Activated CD4-positive, alpha-beta T cell treated with anti-CD3 and anti-CD28 coated beads for 24 hours (primary cell): ENCODE results near the gene SPRYD3.

Experiments
- DNase-seq, 2 donors: peaks; one replicate each; pipeline ENCODE4 v3.0.0-alpha.2; 2020; ENCODE audit warnings: low read depth in 2 of 2

Gene SPRYD3

DNA sequence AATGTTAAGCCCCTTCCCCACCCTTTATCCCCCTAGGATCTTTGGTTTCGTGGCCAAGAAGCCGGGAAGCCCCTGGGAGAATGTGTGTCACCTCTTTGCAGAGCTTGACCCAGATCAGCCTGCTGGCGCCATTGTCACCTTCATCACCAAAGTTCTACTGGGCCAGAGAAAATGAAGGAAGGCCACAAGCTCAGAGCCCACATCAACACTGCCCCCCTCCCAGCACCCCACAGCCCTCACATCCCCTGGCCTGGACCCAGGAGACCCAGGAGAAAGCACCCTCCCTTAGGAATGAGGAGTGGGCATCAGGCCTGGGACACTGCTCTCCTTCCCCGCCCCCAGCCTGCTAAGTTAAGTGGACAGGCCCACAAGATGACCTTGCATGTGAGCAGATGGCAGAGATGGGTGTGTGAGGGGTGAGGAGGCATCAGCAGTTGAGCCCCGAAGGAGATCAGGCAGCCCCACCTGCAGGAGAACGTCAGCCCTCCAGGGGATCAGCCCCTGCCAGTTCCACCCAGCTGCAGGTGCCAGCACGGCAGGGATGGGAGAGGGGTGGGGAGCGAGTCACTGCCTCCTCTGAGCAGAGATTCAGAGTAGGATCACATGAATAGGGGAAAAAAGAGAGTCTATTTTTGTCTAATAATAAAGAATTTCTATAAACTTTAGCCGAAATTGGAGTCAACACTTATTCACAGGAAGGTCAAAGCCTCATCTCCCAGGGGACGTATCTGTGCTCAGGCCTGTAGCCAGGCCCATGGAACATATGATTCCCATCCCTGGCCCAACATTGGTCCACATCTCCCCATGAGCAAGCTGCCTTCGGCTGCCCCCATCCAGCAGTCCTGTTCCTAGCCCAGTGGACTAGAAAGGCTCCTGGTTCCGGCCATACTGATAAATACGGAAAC lies 15.2 kb downstream of the SPRYD3 start:
- no peak for DNase-seq

DNA sequence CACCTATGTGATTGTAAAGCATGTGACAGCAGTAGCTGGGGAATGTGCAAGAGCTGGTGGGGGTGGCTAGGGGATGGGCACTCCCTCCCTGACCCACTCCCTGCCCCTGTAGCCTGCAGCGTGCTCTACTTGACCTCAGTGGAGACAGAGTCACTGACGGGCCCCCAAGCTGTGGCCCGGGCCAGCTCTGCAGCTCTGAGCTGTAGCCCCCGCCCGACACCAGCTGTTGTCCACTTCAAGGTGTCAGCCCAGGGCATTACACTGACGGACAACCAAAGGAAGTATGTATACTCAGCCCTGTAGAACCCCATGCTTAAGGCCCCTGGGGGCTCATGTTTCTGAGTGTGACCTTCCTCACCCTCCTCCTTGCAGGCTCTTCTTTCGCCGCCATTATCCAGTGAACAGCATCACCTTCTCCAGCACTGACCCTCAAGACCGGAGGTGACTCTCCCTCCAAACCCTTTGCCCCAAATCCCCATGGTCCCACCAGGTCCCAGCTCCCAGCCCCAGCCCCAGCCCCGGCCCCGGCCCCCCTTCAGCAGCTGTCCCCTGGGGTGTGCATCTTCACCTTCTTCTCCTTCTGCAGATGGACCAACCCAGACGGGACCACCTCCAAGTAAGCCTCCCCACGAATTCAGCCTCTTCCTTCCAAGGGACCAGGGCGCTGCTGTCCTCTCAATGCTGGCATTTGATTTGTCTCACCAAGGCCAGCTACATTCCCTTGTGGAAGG lies 16.0 kb downstream of the SPRYD3 start:
- DNase-seq: no peak

DNA sequence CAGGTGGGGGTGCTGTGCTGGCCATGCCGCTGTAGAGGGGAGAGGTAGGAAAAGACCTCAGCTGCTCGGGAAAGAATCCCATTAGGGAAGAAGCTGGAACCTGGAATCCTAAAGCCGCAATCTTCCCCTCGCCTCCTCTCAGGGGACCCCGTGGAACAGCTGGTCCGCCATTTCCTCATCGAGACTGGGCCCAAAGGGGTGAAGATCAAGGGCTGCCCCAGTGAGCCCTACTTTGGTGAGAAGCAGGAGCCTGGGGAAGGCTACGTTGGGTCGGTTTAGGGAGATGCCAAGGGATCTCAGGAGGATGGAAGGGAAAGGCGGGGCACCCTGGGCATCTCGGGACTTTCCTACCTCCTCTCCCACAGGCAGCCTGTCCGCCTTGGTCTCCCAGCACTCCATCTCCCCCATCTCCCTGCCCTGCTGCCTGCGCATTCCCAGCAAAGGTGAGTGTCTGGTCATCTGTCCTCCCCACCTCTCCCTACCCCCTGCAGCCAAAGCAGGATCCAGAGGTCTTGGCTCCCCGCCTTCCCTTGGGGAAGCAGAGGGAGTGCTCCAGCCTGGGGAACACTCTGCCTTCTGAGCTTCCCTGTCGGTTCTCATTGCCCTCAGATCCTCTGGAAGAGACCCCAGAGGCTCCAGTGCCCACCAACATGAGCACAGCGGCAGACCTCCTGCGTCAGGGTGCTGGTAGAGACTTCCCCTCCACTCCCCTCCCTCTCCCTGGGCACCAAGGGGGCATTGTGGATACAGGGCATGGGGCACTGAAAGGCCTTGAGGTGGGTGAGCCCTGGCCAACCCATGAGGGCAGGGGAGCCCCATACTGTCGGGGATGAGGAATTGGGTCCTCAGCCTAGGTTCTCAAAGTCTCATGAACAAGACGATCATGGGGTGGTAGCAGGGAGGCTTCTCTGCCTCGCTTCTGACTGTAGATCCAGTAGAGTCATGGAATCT lies 16.9 kb downstream of the SPRYD3 start:
- DNase-seq: no peak

DNA sequence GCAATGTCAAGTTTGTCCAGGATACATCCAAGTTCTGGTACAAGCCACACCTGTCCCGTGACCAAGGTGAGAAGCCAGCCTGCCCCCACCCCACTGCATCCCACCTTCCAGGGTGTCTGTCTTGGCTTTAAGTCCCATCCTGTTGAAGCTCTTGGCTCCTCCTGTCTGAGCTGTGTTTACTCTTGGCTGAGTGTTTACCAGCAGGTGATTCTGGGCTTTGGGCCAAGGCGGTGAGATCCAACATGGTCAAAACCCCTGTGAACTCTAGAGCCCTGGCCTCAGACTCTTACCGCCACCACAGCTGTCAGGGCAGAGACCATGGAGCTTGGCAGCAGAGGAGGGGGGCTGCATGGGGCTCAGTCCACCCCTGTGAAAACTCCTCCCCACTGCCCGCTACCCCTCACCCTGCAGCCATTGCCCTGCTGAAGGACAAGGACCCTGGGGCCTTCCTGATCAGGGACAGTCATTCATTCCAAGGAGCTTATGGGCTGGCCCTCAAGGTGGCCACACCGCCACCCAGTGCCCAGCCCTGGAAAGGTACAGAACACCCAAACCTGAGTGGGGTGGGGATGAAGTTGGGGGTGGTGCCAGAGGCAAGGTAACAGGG lies 17.7 kb downstream of the SPRYD3 start:
- DNase-seq: no peak

DNA sequence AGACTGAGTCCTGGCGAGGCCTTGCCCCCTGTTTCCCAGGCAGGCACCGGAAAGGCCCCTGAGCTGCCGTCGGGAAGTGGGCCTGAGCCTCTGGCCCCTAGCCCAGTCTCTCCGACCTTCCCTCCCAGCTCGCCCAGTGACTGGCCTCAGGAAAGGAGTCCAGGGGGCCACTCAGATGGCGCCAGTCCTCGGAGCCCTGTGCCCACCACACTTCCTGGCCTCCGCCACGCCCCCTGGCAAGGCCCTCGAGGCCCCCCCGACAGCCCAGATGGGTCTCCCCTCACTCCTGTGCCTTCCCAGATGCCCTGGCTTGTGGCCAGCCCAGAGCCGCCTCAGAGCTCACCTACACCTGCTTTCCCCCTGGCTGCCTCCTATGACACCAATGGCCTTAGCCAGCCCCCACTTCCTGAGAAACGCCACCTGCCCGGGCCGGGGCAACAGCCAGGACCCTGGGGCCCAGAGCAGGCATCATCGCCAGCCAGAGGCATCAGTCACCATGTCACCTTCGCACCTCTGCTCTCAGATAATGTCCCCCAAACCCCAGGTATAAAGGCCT lies 18.4 kb downstream of the SPRYD3 start:
- no peak for DNase-seq

DNA sequence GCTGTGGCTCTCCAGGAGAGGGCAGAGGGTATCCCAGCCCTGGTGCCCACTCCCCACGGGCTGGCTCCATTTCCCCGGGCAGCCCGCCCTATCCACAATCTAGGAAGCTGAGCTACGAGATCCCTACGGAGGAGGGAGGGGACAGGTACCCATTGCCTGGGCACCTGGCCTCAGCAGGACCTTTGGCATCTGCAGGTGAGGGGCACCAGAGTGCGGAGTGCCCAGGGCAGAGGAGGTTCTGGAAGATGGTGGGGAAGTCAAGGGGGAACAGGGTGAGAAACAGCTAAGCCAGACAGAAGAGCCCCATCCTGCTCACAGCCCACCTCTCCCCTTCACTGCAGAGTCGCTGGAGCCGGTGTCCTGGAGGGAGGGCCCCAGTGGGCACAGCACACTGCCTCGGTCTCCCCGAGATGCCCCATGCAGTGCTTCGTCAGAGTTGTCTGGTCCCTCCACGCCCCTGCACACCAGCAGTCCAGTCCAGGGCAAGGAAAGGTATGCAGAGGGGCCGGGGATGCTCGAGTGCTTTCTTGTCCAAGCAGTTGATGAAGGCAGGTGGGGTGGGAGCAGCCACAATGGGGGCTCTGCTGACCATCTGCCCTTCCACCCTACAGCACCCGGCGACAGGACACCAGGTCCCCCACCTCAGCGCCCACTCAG lies 19.0 kb downstream of the SPRYD3 start:
- DNase-seq: no peak

DNA sequence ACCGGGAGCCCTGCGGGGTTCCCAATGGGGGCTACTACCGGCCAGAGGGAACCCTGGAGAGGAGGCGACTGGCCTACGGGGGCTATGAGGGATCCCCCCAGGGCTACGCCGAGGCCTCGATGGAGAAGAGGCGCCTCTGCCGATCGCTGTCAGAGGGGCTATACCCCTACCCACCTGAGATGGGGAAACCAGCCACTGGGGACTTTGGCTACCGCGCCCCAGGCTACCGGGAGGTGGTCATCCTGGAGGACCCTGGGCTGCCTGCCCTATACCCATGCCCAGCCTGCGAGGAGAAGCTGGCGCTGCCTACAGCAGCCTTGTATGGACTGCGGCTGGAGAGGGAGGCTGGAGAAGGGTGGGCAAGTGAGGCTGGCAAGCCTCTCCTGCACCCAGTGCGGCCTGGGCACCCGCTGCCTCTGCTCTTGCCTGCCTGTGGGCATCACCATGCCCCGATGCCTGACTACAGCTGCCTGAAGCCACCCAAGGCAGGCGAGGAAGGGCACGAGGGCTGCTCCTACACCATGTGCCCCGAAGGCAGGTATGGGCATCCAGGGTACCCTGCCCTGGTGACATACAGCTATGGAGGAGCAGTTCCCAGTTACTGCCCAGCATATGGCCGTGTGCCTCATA lies 19.6 kb downstream of the SPRYD3 start:
- DNase-seq: no peak

DNA sequence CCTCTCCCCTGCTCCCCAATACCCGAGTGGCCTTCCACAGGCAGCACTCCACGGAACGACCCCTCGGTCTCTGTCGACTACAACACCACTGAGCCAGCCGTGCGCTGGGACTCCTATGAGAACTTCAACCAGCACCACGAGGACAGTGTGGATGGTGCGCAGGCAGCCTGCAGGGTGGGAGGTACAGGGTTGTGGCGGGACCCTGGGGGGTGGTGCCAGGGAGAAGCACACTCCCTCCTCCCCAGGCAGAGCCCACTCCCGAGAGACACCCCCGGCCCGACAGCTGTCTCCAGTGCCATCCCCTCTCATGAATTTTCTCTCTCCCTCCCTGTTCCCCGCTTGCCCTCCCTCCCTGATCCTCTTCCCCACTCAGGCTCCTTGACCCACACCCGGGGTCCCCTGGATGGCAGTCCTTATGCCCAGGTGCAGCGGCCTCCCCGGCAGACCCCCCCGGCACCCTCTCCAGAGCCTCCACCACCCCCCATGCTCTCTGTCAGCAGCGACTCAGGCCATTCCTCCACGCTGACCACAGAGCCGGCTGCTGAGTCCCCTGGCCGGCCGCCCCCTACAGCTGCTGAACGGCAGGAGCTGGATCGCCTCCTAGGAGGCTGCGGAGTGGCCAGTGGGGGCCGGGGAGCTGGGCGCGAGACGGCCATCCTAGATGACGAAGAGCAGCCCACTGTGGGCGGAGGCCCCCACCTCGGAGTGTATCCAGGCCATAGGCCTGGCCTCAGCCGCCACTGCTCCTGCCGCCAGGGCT lies 20.3 kb downstream of the SPRYD3 start:
- DNase-seq: no peak

DNA sequence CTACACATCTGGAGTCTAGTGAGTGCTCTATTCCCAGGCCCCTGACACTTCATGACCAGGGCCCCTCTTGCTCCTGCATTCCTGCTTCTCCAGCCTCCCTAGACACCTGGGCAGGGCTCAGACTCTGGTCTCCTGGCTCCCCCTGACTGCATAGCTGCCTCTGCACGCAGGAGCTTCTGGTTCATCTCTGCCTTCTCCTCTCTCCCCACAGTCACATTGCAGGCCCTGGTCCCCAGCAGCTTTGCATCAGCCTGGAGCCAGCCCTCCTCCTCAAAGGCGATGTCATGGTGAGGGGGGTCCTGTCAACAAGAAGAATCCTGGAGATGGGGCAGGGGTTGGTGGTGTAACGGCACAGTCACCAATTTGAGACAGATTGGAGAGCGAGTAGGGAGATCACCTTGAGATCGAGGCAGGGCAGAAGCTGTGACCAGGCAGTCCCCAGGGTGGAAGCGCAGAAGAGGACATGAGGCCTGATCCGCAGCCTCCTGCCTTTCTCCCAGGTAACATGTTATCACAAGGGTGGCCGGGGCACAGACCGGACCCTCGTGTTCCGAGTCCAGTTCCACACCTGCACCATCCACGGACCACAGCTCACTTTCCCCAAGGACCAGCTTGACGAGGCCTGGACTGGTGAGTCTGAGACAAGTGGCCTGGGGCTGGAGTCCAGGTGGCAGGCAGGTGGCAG lies 21.2 kb downstream of the SPRYD3 start:
- no peak for DNase-seq

DNA sequence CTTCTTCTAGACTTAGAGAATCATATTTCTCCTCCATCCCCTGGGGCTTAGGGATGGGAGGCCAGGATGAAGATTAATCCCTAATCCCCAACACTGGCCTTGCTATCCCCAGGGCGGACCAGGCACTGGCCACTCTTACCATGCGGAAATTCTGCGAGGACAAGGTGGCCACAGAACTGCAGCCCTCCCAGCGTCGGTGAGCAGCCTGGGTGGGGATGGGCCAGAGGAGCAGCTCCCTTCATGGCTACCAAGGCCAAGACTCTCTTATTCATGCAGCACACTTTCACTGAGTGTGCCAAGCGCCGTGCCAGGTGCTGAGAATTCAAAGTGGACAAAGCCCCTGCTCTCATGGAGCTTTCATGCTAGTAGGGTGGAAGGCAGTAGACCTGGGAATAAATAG lies 22.3 kb downstream of the SPRYD3 start:
- no peak for DNase-seq

DNA sequence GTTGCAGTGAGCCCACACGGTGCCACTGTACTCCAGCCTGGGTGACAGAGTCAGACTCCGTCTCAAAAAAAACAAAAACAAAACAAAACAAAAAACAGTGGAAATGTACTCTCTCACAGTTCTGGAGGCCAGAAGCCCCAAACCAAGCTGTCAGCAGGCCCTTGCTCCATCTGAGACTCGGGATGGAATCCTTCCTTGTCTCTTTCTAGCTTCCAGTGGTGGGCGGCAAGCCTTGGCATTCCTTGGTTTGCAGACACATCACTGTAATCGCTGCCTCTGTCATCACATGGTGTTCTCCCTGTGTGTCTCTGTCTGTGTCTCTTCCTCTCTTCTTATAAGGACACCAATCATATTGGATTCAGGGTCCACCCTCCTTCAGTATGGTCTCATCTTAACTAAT lies 22.9 kb downstream of the SPRYD3 start:
- no peak for DNase-seq

DNA sequence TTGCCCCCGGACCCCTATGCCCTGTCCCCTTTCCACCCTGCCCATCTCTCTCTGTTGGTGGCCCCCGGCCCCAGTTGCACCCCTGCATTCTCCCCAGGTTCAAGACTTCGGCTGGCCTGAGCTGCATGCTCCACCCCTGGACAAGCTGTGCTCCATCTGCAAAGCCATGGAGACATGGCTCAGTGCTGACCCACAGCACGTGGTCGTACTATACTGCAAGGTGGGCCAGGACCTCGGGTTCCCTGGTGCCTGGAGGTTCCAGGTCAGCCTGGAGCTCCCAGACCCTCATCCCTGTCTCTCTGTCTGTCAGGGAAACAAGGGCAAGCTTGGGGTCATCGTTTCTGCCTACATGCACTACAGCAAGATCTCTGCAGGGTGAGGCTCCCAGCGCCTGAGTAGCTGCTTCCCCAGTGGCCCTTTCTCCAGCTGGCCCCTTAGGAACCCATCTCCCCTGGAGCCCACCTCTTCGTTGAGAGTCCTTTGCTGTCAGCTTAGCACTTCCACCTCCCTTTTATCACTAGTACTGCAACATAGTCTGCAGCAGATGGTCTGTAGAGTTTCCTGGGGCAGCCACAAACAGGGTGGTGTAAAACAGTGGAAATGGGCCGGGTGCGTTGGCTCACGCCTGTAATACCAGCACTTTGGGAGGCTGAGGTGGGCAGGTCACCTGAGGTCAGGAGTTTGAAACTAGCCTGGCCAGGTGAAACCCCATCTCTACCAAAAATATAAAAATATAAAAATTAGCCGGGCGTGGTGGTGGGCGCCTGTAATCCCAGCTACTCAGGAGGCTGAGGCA lies 23.5 kb downstream of the SPRYD3 start:
- DNase-seq: no peak

DNA sequence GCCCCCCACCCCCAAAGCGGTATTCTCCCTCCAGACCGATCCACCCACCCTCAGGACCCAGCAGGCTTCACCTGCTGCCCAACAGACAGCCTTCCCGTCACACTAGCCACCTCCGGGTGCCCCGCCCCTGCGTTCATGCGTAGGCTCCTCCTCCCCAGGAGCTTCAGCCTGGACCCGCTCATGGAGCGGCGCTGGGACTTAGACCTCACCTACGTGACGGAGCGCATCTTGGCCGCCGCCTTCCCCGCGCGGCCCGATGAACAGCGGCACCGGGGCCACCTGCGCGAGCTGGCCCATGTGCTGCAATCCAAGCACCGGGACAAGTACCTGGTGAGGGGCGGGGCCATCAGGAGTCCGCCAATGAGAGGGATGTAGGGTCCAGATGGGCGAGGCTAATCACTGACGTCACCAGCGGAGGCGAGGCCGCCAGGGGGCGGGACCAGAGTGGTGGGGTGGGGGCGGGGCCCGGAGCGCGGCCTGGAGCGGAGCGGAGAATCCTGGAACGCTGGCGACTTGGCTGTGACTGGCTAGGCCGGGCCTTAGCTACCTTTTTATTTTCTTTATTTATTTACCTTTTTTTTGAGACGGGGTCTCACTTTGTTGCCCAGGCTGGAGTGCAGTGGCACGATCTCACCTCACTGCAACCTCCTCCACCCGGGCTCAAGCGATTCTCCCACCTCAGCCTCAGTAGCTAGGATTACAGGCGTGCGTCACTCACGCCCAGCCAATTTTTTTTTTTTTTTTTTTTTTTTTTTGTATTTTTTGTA lies 24.9 kb downstream of the SPRYD3 start:
- DNase-seq: peak; percentile 87 to 89

DNA sequence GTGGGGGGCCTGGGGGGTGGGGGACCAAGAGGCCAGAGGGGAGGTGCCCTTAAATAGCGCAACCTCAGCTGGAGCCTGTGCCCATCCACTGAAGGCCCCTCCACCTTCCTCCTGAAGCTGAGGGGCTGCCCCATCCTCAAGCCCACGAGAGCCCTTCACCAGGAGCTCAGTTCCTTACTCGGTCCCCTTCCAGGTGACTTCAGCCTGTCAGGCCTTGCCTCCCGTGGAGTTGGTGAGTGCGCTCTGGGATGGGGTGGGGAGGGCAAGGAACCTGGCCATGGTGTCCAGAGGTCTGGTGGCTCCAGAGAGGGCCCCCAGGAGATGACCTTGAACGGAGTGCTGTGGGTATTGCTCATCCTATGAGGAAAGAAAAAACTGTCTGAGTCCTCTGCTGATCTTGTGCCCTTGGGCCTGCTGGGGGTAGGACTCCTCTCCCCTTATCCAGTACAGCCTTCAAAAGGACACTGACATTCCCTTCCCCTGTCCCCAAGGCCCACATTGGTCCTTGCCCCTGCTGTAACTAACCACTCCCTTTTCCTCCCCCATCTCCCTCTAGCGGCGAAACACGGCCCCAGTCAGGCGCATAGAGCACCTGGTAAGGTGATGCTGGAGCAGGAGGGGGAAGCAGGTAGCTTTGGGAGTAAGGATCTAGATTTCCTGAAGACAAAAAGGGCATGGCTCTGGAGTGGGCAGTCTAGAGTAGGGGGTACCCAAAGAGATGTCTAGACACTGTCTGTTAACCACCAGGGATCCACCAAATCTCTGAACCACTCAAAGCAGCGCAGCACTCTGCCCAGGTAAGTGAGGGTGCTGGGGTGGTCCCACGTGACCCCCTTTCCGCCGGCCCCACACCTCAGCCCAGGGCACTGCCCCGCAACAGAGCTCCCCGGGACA lies 25.7 kb downstream of the SPRYD3 start:
- DNase-seq: peak; percentile 25 to 34

DNA sequence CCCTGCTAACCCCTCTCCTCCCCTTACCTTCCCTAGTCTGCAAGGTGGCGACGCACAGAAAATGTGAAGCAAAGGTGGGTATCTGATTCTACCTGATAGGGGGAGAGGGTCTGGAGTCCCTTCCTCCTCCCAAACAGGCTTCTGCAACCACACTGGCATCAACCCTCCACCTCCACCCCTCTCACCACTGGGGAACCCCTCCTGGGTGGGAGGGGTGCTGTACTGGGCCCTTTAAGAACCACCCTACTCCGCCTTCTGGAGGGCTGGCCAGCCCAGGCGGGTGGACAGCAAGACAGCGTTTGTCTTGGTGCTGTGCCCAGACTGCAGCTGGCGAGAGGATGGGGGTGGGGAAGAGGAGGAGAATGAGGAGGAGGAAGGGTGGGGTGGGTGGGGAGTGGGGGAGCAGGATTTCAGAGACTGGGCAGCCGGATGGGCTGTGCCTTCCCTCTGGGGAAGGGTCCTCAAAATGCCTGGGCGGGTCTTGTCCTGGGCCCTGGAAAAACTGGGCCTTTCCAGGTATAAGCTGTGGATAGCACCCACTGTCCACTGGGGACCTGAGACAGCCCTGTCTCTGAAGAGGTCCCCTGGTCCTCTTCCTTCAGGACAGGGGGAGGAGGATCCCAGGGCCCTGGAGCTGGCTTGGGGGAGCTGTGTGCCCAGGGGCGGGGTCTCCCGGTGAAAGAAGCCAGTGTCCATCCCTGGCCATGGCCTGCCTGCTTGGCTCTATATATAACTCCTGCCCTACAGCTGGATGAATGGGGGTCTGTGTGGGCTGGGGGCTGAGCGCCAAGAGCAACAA lies 26.6 kb downstream of the SPRYD3 start:
- DNase-seq: no peak
